Renal pelvis (tissue), 12 donors: ENCODE results near the gene EIF2S3. TPM values are rescaled to one million over a fixed set of nuclear protein-coding genes. Genes with fewer than 3 reads are reported as not detected.

Experiments used
- DNase-seq: peaks from one replicate; pipeline ENCODE4 v3.0.0-alpha.2; 2013
- long read RNA-seq, 16 experiments: transcript quantifications; one replicate each; lab custom pipeline, GENCODE V29; 2026
- polyA plus RNA-seq, 3 donors: library from polyadenylated mRNA; unstranded; fragments of 120-200 nt; gene quantifications; one replicate each; pipeline ENCODE4 v1.2.1, GENCODE V29; 2013; ENCODE audit not compliant: insufficient read length in 3 of 3

EIF2S3 gene
- polyA plus RNA-seq = 100 to 1,000 TPM; 150 to 231 (median 185) TPM
- long read RNA-seq, donor 1, transcript EIF2S3-201 (12 exons, 2,858 nt) = major isoform, 29 of 35 reads
- long read RNA-seq, donor 1, partial matches to known transcripts = 6 of 35 reads
- long read RNA-seq, donor 1, other reads (novel, unspliced or antisense) = 0 of 35 reads
- long read RNA-seq, donor 2, transcript EIF2S3-201 (12 exons, 2,858 nt) = major isoform, 24 of 30 reads
- long read RNA-seq, donor 2, partial matches to known transcripts = 5 of 30 reads
- long read RNA-seq, donor 2, other reads (novel, unspliced or antisense) = 0 of 30 reads
- long read RNA-seq, donor 3, transcript EIF2S3-201 (12 exons, 2,858 nt) = major isoform, 22 of 24 reads
- long read RNA-seq, donor 3, partial matches to known transcripts = 0 of 24 reads
- long read RNA-seq, donor 3, other reads (novel, unspliced or antisense) = 0 of 24 reads
- long read RNA-seq, donor 4, transcript EIF2S3-201 (12 exons, 2,858 nt) = major isoform, 25 of 33 reads
- long read RNA-seq, donor 4, partial matches to known transcripts = 8 of 33 reads
- long read RNA-seq, donor 4, other reads (novel, unspliced or antisense) = 0 of 33 reads
- long read RNA-seq, donor 5, transcript EIF2S3-201 (12 exons, 2,858 nt) = major isoform, 22 of 22 reads
- long read RNA-seq, donor 5, partial matches to known transcripts = 0 of 22 reads
- long read RNA-seq, donor 5, other reads (novel, unspliced or antisense) = 0 of 22 reads
- long read RNA-seq, donor 6, transcript EIF2S3-201 (12 exons, 2,858 nt) = major isoform, 17 of 25 reads
- long read RNA-seq, donor 6, partial matches to known transcripts = 5 of 25 reads
- long read RNA-seq, donor 6, other reads (novel, unspliced or antisense) = 0 of 25 reads
- long read RNA-seq, donor 7, transcript EIF2S3-201 (12 exons, 2,858 nt) = major isoform, 51 of 66 reads
- long read RNA-seq, donor 7, partial matches to known transcripts = 14 of 66 reads
- long read RNA-seq, donor 7, other reads (novel, unspliced or antisense) = 0 of 66 reads
- long read RNA-seq, donor 8, transcript EIF2S3-201 (12 exons, 2,858 nt) = major isoform, 12 of 12 reads
- long read RNA-seq, donor 8, partial matches to known transcripts = 0 of 12 reads
- long read RNA-seq, donor 8, other reads (novel, unspliced or antisense) = 0 of 12 reads
- long read RNA-seq, donor 9, transcript EIF2S3-201 (12 exons, 2,858 nt) = major isoform, 47 of 56 reads
- long read RNA-seq, donor 9, partial matches to known transcripts = 9 of 56 reads
- long read RNA-seq, donor 9, other reads (novel, unspliced or antisense) = 0 of 56 reads
- long read RNA-seq, donor 10, transcript EIF2S3-201 (12 exons, 2,858 nt) = major isoform, 21 of 48 reads
- long read RNA-seq, donor 10, partial matches to known transcripts = 24 of 48 reads
- long read RNA-seq, donor 10, other reads (novel, unspliced or antisense) = 0 of 48 reads
- long read RNA-seq, donor 11, transcript EIF2S3-201 (12 exons, 2,858 nt) = major isoform, 28 of 38 reads
- long read RNA-seq, donor 11, partial matches to known transcripts = 8 of 38 reads
- long read RNA-seq, donor 11, other reads (novel, unspliced or antisense) = 0 of 38 reads
- long read RNA-seq, donor 12, transcript EIF2S3-201 (12 exons, 2,858 nt) = major isoform, 33 of 44 reads
- long read RNA-seq, donor 12, partial matches to known transcripts = 10 of 44 reads
- long read RNA-seq, donor 12, other reads (novel, unspliced or antisense) = 0 of 44 reads
- long read RNA-seq, donor 13, transcript EIF2S3-201 (12 exons, 2,858 nt) = major isoform, 23 of 36 reads
- long read RNA-seq, donor 13, partial matches to known transcripts = 12 of 36 reads
- long read RNA-seq, donor 13, other reads (novel, unspliced or antisense) = 0 of 36 reads
- long read RNA-seq, donor 14, transcript EIF2S3-201 (12 exons, 2,858 nt) = major isoform, 49 of 89 reads
- long read RNA-seq, donor 14, partial matches to known transcripts = 39 of 89 reads
- long read RNA-seq, donor 14, other reads (novel, unspliced or antisense) = 0 of 89 reads
- long read RNA-seq, donor 15, transcript EIF2S3-201 (12 exons, 2,858 nt) = major isoform, 36 of 67 reads
- long read RNA-seq, donor 15, partial matches to known transcripts = 31 of 67 reads
- long read RNA-seq, donor 15, other reads (novel, unspliced or antisense) = 0 of 67 reads
- long read RNA-seq, donor 16, transcript EIF2S3-201 (12 exons, 2,858 nt) = major isoform, 23 of 32 reads
- long read RNA-seq, donor 16, partial matches to known transcripts = 8 of 32 reads
- long read RNA-seq, donor 16, other reads (novel, unspliced or antisense) = 0 of 32 reads

- peak; percentile 97 for DNase-seq
Measured at GRCh38 chrX:24054182-24055042, at the start of gene EIF2S3. Gene EIF2S3, plus strand, starts transcription at chrX:24054956. Its CDS starts 13 bp downstream, at chrX:24054969.

DNA sequence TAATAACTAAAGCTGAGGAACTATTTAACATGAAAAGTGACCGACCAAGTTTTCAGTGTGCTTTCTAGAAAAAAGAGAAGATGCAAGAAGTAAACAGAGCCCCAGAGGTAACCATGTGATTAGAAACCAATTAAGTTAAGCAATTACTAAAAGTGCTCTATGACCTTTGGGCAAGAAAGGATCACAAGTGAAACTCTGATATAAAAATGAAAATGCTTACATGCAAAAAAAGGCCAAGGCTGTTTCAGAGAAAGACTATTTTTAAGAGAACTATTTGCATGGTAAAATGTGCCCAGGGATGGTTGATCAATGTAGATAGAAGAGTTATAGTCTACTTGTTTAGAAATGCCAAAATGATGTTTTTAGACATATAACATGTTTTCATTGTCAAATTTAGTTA is 49.7 kb upstream of the EIF2S3 start:
- no peak for DNase-seq

- no peak for DNase-seq
Measured at GRCh38 chrX:24005867-24006266, 48.9 kb upstream of the EIF2S3 start.

DNA sequence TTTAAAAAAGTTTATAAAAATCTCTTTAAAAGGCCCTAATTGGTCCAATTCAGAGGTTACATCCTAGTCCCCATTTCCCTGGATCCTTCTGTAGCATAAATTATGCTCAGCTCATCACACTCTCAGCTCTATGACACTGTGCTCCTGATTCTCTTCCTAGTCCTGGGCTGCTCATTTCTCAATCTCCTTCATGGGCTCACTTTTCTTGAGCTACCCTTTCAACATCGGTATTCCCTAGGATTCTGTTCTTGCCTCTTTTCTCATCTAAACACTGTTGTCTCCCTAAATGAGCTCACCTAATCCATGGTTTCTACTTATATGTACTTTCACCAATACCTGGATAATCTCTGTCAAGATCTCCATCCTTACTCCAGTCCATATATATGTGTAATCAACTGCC is 42.5 kb upstream of the EIF2S3 start:
- no peak for DNase-seq

DNA sequence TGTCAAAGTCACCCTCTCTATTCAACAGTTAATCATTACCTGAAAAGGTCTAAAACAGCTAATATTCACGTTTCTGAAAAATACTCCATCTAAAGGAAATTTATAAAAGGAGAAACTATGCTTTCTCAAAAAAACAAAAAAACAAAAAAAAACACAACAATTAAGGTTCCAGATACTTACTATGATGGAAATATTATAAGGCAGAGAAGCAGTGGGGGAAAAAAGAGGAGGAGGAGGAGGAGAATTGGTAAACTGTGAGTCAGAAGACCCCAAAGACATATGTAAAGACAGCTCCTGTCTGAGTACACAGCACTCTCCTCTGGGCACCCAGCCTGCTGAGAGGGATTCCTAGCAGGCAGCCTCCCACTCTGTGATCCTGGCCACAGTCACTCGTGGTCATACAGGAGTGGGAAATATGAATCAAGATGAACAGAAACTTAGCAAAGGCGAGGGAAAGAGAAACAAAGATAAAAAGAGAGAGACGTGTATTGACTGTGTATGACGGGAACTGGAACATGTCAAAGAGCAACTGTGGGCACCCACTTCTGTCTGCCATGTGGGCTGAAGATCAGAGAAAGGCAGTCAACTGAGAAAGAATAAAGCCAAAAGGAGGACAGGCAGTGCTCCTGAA is 40.3 kb upstream of the EIF2S3 start:
- no peak for DNase-seq

DNA sequence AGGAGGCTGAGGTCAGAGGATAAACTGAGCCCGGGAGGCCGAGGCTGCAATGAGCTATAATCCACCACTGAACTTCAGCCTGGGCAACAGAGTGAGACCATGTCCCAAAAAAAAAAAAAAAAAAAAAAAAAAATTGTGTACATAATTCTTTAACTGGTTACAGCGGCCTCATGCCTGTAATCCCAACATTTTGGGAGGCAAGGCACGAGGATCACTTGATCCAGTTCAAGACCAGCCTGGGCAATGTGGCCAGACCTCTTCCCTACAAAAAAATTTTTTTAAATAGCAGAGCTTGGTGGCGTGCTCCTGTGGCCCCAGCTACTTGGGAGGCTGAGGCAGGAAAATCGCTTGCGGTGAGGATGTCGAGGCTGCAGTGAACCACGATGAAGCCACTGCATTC is 37.1 kb upstream of the EIF2S3 start:
- DNase-seq = no peak

DNA sequence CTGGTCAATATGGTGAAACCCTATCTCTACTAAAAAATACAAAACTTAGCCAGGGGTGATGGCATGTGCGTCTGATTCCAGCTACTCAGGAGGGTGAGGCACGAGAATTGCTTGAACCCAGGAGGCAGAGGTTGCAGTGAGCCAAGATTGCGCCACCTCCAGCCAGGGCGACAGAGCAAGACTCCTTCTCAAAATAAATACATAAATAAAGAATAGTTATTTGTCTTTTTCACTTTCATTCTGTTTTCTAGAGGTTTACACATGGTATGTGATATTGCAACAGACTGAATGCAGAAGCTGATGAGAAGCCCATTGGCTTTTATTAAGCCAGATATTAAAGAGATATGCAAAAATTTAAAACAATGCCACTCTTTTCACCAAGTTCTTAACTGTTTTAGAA is 35.9 kb upstream of the EIF2S3 start:
- DNase-seq = no peak

- DNase-seq = no peak
Measured at GRCh38 chrX:24019448-24019847, 35.3 kb upstream of the EIF2S3 start.

DNA sequence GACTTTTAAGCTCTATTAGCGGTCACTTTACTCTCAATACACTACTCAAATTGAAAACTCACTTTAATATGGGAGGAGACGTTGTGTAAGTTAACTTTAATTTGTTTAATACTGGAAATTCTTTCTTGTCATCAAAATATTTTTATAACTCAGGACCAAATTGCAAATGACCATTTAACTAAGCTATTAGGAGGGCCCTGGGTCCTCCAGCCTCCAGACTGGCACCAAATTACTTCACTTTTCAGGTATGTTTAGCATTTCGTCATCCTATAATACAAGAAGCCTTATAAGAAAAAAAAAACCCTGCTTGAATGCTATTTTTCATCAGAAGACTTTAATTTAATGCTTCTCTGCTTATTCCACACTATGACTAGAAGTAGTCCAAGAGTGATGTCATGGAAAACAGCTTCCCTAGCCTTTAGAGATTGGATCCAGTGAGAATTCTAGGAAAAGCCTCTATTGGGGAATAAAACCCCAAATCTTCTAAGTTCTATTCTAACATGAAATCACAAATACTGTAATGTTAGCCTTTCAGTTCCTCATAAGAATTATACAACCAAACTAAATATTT is 34.4 kb upstream of the EIF2S3 start:
- no peak for DNase-seq

- DNase-seq = no peak
Measured at GRCh38 chrX:24023544-24023943, 31.2 kb upstream of the EIF2S3 start.

DNA sequence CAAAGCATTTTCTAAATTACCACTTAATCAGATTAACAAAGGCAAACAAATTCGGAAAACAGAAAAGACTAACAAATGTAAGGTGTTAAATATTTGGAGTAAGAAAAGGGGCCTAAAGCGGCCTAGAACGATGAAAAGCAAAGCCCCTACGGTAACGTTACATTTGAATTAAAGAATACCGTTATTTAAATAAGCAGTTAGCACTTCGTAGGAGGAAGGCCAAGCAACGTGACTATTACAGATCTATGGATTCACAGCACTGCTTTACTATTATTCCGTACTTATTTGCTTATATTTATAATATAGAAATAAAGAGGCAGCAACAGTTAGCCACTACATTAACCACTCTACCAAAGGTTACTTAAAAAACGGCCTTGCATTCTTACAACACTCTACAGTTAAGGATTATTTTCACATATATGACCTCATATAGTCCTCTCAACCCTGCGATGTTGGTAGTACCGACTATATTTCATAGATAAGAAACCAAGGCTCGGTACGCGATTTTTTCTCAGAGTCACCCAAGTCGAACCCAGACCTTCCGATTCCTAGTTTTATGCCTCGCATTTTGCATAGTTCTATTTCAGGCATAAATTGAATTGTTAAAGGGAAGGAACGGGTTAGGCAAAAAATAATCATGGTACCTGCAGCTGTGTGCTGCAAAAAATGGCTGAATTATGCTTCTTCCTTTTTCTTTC is 30.6 kb upstream of the EIF2S3 start:
- peak; percentile 3 for DNase-seq

- DNase-seq = peak; percentile 86
Measured at GRCh38 chrX:24024819-24025740, 29.7 kb upstream of the EIF2S3 start.

- DNase-seq = peak; percentile 34
Measured at GRCh38 chrX:24025741-24026403, 28.9 kb upstream of the EIF2S3 start.

GRCh38 chrX:24026432-24026831 is 28.3 kb upstream of the EIF2S3 start:
- peak; percentile 42 for DNase-seq

GRCh38 chrX:24027086-24027485 is 27.7 kb upstream of the EIF2S3 start, which contains the start of gene KLHL15:
Gene KLHL15, minus strand, starts transcription at chrX:24027186. Its CDS starts 20,493 bp downstream, at chrX:24006693.
- no peak for DNase-seq
